ENCODE data around the gene TRPM2.

Gene TRPM2

GRCh38 chr21:44353191-44353970 lies at the start of gene TRPM2:
Gene TRPM2, plus strand, starts transcription at chr21:44353621. Its CDS starts 80 bp downstream, at chr21:44353701.
- DNase-seq (ENCODE audit: low spot score): no peak

DNA sequence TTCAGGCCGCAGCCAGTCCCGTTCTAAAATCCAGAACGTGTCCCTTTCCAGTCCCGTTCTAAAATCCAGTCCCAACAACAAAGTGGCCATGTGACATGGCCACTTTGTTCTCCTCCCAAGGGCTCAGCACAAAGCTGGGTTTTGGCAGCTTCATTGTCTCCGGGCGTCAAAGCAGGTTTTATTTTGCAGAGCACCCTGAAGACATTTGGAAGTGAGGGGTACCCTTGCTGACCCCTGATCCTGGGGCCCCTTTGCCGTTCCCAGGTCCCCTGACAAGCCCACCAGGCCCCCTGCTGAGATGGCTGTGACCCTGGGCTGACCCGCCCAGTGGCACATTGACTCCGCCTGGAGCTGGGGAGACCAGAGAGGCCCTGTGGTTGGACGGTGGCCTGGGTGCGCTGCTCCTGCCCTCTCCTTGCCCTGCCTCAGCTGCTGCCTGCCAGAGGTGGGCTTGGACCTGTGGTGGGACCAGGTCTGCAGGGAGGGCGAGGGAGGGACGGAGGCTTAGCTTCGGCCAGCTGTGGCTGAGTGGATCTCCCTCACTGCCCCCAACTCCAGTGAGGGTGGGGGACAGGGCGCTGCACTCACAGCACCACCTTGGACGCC lies 49.3 kb upstream of the TRPM2 start:
- DNase-seq (ENCODE audit: low spot score): no peak

DNA sequence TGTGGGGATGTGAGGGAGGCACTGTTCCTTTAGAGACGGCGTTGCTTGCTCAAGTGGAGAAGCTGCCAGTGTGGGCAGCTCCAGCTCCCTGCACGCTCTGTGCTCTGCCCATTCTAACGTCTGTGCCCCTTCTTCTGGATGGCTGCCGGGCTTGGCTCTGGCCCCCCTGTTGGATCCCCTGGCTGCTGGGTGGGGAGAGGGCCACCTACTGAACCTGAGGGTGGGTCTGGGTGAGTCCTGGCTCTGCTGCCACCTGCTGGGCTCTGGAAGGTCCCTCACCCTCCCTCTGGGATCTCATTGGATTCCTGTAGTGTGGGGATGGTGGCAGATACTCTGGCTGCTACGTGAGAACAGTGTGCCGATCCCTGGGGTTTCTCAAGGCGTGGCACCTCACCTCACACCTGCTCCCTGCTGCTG lies 48.5 kb upstream of the TRPM2 start:
- peak; percentile 65 for DNase-seq (ENCODE audit: low spot score)

DNA sequence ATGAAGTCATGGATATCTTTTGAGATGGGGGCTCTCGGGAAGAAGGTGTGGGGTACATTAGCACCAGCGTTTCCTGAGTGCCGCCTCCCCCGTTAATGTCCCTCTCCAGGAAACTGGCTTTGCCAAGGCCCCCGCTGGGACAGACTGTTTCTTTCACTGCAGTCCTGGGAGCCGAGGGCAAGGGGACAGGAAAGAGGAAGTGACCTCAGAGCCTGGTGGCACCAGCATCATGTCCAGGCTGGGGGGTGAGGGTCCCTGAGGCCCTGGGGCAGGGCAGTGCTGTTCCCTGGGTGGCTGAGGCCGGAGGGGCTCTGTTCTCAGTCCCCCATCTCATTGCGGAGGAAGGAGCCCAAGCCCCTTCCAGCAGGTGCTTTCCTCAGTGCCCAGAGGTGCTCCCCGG lies 47.7 kb upstream of the TRPM2 start:
- no peak for DNase-seq (ENCODE audit: low spot score)

GRCh38 chr21:44306936-44307704 lies 46.3 kb upstream of the TRPM2 start:
- DNase-seq (ENCODE audit: low spot score): no peak

- no peak for DNase-seq (ENCODE audit: low spot score)
Measured at GRCh38 chr21:44310628-44311507, 42.6 kb upstream of the TRPM2 start.

GRCh38 chr21:44312089-44312488 lies 41.3 kb upstream of the TRPM2 start:
- DNase-seq (ENCODE audit: low spot score): no peak

- no peak for DNase-seq (ENCODE audit: low spot score)
Measured at GRCh38 chr21:44312716-44313115, 40.7 kb upstream of the TRPM2 start.

DNA sequence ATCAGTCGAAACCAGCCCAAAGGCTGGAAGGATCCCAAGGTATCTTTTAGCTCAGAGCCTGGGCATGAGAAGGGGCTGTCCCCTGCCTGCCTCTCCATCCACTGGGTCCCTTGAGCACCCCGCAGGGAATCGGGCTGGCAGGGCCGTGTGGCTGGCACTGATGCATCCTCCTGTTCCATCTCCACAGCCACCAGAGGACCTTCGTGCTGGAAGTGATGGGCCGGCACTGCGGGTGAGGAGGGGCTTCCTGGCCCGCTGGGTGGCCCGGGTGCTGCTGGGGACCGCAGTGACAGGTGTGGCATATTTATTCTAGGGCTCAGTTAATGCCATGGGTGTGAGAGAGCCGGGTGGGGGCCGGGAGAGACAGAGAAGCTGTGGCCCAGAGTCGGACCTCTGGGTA lies 40.0 kb upstream of the TRPM2 start:
- DNase-seq (ENCODE audit: low spot score): no peak

GRCh38 chr21:44314128-44314527 lies 39.3 kb upstream of the TRPM2 start:
- no peak for DNase-seq (ENCODE audit: low spot score)

- no peak for DNase-seq (ENCODE audit: low spot score)
Measured at GRCh38 chr21:44314561-44314960, 38.9 kb upstream of the TRPM2 start.

DNA sequence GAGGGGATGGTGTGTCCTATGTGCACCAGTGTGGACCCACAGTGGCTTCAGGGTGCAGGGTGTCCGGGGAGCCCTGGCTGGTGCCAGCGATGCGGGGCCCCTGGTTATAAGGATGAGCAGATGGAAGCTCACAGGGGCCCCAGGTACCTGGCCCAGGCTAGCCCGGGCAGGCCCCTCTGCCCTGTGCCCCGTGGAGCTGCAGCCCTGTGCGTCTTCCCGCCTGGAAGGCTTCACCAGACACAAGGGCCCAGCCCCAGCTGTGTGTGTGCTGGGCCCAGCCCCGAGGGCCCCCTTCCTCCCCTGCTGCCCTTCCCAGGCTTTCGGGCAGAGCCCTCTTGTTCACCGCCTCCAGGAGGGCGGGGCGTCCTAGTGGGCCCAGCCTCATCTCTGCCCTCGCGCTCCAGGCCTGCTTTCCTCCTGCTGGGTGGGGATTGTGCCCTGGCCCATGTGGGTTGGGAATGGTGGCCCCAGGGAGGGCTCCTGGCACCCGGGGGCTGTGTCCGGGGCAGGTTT lies 37.7 kb upstream of the TRPM2 start:
- no peak for DNase-seq (ENCODE audit: low spot score)

- DNase-seq (ENCODE audit: low spot score): no peak
Measured at GRCh38 chr21:44316277-44316900, 37.0 kb upstream of the TRPM2 start.

GRCh38 chr21:44317241-44317782 lies 36.1 kb upstream of the TRPM2 start:
- no peak for DNase-seq (ENCODE audit: low spot score)

GRCh38 chr21:44317871-44318270 lies 35.5 kb upstream of the TRPM2 start:
- no peak for DNase-seq (ENCODE audit: low spot score)

GRCh38 chr21:44318489-44319285 lies 34.7 kb upstream of the TRPM2 start:
- no peak for DNase-seq (ENCODE audit: low spot score)

- DNase-seq (ENCODE audit: low spot score): no peak
Measured at GRCh38 chr21:44319407-44320065, 33.9 kb upstream of the TRPM2 start.

- no peak for DNase-seq (ENCODE audit: low spot score)
Measured at GRCh38 chr21:44320847-44321246, 32.6 kb upstream of the TRPM2 start.

DNA sequence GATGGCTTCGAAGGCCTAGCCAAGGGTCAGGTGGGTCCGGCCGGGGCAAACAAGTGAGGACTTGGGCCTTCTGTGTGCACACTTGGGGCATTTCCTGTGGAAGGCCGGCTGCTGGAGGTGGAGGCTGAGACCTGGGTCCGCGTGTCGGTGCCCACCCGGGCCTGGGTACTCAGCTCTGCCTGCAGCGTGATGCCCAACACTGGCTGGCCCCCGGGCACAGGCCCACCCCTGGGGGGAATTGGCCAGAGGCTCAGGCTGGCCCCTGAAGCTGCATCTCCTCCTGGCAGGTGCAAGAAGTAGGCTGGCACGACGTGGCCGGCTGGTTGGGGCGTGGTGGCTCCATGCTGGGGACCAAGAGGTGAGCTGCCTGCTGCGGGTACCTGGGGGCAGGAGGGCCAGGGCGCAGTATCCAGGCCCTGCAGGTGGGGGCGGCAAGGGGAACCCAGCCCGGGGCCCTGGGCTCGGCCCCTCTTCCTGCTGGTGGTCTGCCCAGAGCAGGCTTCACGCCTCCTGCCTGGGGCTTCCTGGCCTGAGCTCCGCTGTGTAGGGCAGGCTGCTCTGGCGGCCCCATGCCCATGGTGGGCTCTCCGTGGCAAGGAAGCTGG lies 31.5 kb upstream of the TRPM2 start:
- DNase-seq (ENCODE audit: low spot score): no peak

All from iPS-NIHi11 (cell line).